ENCODE results near the gene THSD4.

DNA sequence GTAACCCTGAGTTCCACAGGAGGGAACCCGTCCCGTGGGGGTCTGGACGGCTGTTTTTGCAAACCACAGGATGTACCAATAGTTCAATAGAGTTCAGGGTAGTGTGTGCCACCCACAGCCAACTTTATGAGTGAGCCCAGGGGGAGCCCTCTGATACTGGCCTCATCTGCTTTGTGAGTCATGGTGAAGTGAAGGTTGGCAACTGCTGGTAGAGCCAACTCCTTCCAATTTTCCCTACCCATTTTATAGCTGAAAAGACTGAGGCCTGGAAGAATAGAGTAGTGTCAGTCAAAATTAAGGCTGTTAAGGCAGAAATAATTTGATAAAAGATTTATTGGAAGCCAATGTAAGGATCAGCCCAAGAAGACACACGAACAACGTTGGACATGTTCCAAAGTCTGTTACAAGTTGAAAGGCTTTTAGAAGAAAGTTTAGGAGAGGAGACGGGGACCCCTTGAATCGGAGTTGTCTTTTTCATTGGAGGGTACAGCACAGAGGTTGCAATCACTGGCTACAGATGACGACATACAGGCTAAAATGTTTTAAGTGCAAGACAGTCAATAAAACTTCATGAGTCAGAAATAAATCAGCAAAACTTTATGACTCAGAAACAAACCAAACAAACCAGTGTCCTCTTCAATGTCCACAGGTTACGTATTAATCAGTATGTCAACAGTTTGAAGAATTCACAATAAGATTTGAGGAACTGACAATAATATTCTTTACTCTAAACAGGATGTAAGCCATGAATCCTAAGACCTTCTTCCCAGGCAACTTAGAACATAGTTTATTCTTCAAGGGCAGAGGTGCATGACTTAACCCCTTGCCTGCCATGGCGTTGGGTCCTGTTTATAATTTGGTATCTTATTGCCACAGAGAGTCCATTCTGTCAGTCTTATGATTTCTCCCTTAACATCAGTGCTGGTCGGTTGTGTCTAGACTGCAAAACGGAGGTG, 632.1 kb downstream of the THSD4 start:
- TF ChIP-seq EZH2 (IDR thresholded peaks at IDR 0.05) (no peak), POLR2AphosphoS5 (IDR thresholded peaks at IDR 0.05; ENCODE audit: borderline replicate concordance, low read depth, low read length) (no peak), FOXP2 (optimal IDR thresholded peaks at IDR 0.05; ENCODE audit: control extremely low read depth, extremely low read length, insufficient read depth) (no peak)

Measured in SK-N-MC (cell line).